GM18868 (cell line): ENCODE results near the gene RPS2.
A peak's percentile ranks its signal among the peaks of the same experiment; 100 is the strongest.
"Not testable (repeated sequence)": the region's sequence is repeated elsewhere in the genome, so short reads cannot be mapped to it uniquely, and the experiment has no call there.

Experiments used
- ATAC-seq: cut with Tn5 transposase; IDR thresholded peaks from one replicate; pipeline ENCODE4 v1.9.1; 2021; ENCODE audit warnings: mild to moderate bottlenecking, moderate library complexity; ENCODE audit not compliant: unreplicated experiment

RPS2 gene

GRCh38 chr16:1942810-1943726 is 21.6 kb downstream of the RPS2 start, which contains the start of gene MSRB1:
Gene MSRB1 (minus strand): TSS chr16:1943199. CDS start chr16:1943156, 43 bp downstream.
- ATAC-seq: peak; percentile 94

GRCh38 chr16:1942047-1942809 is 22.4 kb downstream of the RPS2 start:
- ATAC-seq: no peak

- ATAC-seq: no peak
Measured at GRCh38 chr16:1941162-1942046, 23.2 kb downstream of the RPS2 start.

DNA sequence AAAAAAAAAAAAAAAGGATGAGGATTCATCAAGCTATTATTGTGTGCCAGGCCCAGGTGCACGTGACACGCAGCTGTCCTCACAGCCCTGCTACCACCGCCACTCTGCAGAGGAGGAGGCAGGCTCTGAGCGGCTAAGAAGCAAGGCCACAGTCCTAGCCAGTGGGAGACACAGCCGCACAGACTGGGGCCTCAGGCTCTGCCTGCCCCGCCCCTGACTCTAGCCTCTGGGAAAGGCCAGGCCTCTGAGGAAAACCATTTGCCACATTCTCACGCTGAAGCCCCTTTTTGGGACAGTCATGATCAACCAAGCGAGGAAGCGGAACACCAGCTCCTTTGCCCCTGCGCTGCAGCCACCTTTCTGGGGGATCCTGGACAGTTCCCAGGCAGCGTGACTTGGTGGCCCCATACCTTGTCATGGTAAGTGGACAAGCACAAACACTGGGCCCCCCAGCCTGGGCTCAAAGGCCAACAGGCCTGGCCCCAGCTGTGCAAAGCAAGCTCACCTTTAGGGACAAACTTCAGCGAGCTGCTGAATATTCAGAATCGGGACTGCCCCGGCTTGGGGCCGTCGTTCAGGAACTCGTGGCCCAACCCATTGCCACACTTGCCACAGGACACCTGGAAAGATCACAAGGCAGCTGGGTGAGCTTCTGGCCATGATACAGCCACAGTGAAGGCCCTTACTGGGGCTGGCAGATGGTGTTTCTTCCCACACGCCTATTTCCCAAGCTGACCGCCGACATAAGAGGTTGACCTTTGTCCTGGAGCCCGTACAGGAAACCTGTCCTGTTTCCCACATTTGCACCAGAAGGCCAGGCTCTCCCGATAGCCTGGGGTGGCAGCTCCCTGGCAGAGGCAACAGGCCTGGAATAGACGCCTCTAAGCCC is 24.1 kb downstream of the RPS2 start:
- ATAC-seq: no peak

DNA sequence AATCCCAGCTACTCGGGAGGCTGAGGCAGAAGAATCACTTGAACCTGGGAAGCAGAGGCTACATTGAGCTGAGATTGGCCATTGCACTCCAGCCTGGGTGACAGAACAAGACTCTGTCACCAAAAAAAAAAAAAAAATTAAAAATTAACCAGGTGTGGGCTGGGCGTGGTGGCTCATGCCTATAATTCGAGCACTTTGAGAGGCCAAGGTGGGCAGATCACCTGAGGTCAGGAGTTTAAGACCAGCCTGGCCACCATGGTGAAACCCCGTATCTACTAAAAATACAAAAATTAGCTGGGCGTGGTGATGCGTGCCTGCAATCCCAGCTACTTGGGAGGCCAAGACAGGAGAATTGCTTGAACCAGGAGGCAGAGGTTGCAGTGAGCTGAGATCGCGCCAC is 24.8 kb downstream of the RPS2 start:
- ATAC-seq: not testable (repeated sequence)

GRCh38 chr16:1938910-1939309 is 25.7 kb downstream of the RPS2 start:
- ATAC-seq: no peak

GRCh38 chr16:1938316-1938715 is 26.3 kb downstream of the RPS2 start:
- ATAC-seq: no peak

DNA sequence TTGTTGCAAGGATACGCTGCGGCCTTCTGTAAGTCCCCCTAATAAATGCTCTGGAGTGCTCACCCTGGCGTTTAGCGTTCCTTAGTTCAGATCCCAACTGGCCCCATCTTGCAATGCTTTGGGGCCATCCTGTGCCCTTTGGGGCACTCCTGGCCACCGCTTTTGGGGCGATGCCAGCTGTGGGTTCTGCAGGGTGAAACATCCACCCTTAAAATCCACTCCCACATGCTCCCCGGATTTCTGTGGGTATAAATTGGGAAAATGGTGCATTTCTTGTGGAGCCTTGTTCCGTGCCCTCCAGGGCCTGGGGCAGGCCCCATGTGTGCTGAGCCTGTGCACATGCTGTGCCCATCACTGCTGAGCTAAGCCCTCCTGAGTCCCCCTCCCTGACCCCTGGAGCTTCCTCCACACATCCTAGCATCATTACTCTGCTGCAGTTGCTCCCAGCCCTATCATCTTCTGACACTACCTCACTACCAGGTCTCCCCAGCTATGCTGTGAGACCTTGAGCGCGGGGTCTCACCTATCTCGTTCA is 27.6 kb downstream of the RPS2 start:
- ATAC-seq: no peak

DNA sequence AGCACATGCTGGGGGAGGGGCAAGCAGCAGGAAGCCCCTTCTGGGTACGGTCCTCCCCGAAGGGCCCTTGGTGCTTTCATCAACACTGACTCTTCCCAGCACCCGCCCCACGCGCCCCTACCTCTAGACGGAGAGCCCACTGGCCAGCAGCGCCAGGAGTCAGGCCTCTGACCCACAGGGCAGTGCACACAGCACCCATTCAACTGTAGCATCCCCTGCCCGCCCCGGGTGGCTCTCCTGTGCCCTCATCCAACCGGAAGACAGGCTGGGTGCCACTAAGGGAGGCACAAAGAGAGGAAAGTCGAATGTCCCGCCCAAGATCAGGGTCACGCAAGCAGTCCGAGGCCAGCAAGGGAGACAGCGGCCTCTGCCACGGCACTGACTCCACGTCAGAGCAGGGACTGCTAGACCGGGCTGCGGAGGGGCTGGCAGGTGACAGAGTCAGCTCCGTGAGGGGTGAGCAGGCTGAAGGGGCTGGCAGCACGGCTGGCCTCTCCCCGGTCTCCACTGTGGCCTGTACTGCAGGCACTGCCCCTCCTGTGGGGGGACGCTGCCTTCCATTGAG is 31.4 kb downstream of the RPS2 start:
- ATAC-seq: no peak

- ATAC-seq: no peak
Measured at GRCh38 chr16:1932050-1933028, 32.3 kb downstream of the RPS2 start.

- no peak for ATAC-seq
Measured at GRCh38 chr16:1930338-1930720, 34.3 kb downstream of the RPS2 start.

GRCh38 chr16:1929578-1930337 is 34.9 kb downstream of the RPS2 start:
- peak; percentile 83 for ATAC-seq

GRCh38 chr16:1929105-1929504 is 35.5 kb downstream of the RPS2 start:
- no peak for ATAC-seq

DNA sequence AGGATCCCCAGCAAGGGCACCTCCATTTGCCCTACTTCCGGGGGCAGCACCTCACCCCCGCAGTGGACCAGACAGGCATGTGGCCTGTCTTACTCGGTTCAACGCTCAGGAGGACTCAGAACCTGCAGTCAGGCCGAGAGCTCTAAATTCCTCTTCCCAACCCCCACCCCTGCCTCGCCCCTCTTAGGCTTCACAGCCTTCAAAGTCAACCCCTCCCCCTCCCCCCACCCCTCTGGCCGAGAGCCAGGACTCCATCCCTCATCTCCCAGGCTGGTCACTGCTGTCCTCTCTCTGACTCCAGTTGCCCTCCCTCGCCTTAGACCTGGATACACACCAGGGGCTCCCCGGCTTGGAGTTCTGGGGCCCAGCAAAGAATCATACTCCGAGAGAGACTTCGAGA is 38.4 kb downstream of the RPS2 start:
- no peak for ATAC-seq

DNA sequence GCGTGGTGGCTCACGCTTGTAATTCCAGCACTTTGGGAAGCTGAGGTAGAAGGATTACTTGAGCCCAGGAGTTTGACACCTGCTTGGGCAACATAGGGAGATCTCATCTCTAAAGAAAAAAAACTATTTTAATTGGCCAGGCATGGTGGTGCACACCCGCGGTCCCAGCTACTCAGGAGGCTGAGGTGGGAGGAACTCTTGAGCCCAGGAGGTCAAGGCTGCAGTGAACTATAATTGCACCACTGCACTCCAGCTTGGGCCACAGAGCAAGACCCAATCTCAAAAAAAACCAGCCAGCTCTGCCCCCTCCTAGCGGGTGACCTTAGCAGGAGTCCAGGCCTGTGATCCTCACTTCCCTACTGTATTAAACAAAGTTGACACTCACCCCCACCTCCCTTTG is 40.5 kb downstream of the RPS2 start:
- no peak for ATAC-seq

- no peak for ATAC-seq
Measured at GRCh38 chr16:1923299-1924034, 41.2 kb downstream of the RPS2 start.

- ATAC-seq: no peak
Measured at GRCh38 chr16:1922357-1922756, 42.3 kb downstream of the RPS2 start.
